HG02678 (cell line): ENCODE results near the gene ANTXR1.

Source experiments
- ATAC-seq: cut with Tn5 transposase; IDR thresholded peaks from one replicate; pipeline ENCODE4 v1.9.1; 2021; ENCODE audit warnings: mild to moderate bottlenecking, moderate library complexity; ENCODE audit not compliant: unreplicated experiment

The ANTXR1 gene

DNA sequence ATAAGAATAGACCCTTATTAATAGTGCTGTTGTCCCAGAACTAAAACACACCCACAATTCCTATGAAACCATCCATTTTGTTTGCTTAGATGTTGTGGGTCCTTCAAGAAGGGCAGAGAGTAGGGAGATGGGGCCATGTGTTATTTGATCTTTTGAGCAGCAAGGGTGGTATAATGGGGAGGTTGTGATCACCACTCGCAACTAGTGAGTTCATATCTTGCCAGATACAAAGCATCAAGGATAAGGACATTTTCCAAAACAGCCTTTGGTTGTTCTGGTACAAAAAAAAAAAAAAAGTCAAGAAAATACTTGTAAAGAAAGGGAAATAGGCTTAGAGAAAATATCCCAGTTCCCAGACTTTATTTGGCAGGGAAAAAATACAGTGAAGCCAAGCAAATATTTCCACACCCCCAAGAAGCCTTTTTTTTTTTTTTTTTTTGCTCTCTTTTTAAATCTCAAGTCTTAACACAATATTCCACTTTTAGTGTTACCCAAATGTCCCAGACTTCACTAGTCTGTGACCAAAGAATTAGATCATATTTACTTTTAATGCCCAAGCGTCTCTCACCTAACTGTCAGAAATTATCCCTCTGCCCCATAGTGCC, 54.1 kb downstream of the ANTXR1 start:
- no peak for ATAC-seq

DNA sequence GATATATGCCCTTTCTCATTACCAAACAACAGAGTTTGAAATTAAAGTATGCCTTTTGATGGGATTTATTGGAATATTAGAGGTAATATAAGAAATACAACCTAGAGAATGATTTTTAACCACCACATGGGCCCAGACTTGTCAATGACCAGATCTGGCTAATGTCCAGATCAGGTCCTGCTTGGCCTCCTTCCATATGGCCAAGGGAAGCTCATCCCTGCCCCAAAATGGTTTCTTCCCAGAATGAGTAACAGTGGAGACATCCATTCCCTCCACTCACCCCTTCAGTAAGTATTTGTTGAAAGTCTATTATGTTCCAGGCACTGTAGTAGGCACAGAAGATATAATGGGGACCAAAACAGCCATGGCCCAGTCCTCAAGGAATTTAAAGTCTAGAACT, 54.9 kb downstream of the ANTXR1 start:
- no peak for ATAC-seq

DNA sequence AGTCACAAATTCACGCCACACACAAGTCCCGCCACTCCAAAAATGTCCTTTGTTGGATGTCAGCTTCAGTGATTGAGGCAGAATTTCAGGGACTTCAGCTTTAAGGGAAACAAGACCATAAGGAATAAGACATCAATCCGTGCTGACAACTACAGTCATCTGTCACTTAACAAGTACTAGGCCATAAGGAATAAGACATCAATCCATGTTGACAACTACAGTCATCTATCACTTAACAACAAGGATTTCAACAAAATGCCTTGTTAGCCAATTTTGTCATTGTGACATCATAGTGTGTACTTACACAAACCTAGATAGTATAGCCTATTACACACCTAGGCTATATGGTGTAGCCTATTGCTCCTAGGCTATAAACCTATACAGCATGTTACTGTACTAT, 58.0 kb downstream of the ANTXR1 start:
- no peak for ATAC-seq

DNA sequence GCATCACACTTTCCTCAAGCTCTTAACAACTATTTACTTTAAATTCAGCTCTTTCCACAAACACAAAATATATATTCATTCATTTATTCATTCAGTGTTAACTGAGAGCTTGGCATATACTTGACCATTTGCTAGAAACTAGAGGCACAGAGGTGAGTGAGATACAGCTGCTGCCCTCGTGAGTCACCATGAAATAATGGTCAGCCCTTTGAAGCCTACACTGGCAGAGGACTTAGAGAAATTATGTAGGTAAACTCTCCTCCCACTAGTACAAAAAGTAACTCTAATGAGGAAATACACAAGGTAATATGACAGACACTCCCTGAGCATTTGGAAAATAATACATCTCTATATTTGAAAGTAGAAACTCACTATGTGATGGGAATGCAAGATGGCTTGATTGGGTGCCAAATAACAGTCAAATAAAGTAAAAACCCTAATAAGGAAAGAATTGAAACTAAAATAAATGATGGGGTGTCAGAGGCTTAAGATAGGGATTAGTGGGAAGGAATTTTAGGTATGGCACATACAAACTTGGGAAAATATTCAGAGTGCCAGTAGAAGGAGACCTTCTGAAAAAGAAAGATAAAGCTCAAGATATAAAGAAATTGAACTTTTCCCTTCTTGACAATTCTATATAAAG, 61.1 kb downstream of the ANTXR1 start:
- ATAC-seq: no peak

DNA sequence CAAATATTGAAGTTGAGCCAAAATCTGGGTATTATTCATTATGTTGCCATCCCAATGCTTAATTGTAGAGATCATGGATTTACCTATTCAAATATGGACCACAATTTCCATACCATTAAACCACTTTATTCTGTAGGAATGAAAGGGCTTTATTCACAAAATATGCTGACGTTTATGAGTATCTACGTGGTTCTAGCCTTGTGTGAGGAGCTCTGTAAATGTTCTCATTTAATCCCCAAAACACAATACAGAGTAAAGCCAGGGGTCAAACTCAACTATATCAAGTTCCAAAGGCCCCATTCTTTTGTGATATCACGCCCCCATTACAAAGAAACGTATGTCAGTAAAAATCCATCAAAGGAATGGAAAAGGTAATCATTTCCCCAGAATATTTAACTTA, 61.9 kb downstream of the ANTXR1 start:
- ATAC-seq: no peak

DNA sequence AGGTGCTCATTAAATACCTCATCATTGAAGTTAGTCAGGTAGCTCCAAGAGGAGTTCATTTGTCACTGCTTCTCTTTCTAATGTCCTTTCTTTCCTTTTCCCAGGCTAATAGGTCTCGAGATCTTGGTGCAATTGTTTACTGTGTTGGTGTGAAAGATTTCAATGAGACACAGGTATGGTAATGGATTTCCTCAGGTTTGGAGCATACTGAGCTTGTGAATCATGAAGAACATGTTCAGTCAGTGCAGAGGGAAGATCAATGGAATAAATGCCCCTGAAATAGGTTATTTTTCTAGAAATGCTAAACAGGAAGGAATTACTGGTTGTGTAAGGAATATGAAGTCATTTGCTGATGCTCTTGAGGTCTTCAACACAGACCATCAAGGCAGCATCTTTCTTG, 62.5 kb downstream of the ANTXR1 start:
- no peak for ATAC-seq

DNA sequence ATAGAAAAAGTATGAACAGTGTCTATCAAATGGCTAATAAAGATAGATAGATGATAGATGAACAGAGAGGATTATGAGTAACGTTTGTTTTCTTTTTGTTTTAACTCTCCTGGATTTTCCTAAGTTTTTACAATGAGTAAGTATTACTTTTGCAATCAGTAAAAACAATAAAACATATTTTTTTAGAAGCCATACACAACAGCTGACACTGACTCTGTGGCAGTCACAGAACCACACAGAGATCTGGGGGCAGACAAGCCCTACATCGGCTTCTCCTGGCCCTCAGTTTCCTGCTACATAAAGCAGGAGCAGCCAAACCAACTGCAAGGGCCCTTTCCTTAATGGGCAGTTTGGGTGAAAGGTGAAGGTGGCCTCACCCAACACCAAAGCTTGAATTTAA, 63.6 kb downstream of the ANTXR1 start:
- no peak for ATAC-seq

DNA sequence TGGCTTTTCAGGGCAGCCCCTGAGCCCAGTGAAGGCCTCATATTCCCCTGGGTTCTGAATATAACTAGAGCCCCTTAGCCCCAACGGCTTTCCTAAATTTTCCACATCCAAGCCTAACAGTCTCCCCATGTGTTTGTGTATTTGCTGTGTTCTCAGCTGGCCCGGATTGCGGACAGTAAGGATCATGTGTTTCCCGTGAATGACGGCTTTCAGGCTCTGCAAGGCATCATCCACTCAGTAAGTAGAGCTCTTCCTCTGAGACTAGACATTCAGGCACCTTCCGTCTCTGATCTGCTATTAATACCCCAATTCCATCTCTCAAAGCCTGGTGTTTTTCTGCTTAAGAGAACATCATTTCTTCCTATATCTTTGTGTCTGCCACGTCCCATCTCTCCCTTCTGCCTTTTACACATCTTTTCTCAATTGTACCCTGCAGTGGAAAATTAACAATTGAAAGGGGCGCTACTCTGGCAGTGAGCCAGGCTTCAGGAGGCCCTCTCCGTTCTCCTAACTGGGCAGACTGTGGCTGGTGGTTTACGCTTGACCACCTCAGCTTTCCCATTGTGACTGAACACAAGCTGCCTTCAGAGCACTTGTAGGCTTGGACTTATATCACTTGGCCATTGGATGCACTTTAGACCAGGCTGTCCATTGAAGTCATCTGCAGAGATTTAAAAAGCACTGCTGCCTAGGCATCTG, 64.4 kb downstream of the ANTXR1 start:
- ATAC-seq: no peak

DNA sequence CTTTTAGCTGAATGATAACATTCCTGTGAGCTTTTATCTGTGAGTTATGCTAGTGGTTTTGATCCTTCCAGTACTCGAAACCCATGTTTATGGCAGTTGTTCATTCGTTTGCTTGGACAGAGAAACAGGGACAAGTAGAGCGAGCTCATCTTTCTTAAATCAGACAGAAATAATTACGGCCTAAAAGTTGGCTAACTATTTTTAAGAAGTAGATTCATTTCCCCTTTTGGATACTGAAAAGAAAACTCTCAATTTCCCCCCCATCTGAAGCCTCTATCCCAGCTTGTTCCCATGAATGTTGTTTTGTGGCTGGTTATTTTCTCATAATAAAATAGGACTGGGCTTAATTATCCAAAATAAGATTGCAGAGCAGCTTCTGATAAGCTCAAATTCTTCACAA, 67.1 kb downstream of the ANTXR1 start:
- no peak for ATAC-seq

DNA sequence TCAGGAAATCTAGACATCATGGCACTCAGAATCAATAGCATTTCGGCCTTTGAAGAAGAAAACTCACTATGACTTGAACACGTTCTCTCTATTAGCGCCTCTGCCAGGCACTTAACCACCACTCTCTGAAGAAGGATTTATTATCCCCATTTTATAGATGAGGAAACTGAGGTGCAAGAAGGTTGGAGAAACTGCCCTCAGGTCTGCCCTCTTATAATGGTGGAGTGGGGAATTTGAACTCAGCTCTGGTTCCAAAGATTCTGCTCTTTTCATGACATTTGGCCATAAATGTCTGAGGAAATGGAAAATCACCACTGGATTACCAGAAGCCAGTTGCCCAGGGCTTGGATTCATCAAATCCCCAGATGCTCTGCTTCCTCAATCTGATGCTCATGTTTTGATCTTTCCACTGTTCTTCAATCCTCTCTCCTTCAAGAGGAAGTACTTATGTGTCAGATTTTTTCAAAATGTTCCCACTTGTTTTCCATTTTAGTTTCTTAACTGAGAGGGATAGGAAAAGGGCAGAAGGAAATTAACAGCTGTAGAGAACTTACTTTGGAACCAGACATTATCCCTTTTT, 68.1 kb downstream of the ANTXR1 start:
- no peak for ATAC-seq

DNA sequence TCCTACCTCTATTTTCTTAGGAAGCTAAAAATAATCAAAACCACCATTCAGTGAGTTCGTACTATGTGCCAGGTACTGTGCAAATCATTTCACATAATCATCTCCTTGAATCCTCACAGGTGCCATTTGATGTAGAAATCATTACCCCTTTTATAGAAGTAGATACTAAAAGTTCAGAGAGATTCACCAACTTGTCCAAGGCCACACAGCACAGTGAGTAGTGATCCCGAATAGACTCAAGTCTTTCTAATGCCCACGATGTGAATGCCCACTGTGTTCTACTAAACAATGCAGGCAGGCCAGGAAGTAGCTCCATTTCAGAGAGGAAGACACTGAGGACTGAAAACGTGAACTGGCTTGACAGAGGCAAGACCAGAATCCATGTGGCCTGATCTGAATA, 68.8 kb downstream of the ANTXR1 start:
- ATAC-seq: no peak

DNA sequence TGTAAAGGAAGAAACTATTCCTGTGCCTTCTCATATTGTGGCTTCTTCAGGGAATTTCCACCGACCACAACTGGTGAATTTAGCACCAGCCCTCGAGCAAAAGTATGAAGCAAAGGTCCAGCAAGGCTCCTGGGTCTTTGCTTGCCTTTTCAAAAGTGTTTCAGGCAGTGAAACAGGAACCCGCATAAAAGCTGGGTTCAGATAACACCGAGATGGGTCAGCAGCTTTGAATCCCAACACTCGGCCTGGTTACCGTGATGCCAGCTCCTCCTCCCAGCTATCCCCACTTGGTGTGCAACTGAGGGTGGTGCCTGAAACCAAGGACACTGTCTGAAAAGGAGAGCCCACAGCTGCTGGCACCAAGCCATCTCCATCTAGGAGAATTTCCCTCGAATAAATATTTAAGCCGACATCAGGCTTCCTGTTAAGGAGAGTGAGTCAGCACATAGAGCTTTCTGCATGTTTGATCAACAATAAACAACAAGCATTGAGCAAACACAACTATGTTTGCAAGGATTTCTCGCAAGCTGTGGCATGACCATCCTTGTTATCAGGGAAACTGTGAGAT, 69.5 kb downstream of the ANTXR1 start:
- ATAC-seq: no peak

DNA sequence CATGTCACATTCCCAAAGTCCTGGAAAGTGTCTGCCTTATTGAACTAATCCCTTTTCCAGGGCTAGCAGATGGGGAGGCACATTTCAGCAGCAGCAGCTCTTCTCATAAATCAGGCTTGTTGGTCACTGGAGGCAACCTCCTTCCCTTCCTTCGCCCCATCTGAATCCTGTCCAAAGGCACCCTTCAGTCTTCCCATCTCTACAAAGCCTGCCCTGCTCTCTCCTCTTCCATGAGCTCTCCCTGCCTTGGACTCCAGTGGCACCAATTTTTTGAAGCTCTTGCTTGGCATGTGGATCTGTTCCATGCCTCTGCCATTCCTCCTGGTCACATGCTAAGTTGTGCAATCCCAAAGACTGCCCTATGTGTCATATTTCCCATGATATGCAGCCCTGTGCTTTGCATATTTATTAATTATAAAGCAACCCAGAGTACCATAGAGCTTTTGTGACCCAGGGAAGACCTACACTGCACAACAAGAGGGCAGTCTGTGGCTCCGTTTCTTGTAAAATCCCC, 70.3 kb downstream of the ANTXR1 start:
- ATAC-seq: no peak

DNA sequence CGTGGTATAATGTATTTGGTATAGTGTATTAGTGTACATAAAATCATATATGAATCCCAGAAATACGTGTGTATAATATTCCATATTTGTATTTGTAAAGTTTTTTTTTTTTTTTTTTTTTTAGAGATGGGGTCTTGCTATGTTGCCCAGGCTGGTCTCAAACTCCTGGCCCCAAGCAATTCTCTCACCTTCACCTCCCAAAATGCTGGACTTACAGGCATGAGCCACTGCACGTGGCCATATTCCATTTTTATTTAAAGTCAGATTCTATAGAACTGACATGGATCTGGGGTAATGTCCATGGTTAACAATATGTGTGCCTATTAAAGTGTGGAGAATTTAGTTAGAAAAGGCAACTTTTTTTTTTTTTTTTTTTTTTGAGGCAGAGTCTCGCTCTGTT, 71.5 kb downstream of the ANTXR1 start:
- no peak for ATAC-seq

DNA sequence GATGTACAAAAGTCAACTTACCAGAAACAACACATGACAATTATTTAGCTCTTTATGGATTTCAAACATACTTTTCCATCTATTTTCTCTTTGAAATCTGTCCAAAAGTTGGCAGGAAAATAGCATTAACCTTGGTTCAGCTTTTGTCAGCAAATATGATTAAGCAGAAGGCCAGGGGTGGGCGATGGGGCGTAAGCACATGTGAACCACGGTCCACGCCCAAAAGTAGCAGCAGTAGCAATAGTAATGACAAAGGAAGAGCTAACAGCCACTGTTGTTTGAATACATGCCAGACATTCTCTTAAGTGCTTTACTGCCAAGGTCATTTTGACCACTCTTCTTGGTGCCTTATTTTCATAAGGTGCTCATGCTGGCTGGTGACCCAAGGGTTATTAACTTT, 73.5 kb downstream of the ANTXR1 start:
- no peak for ATAC-seq

DNA sequence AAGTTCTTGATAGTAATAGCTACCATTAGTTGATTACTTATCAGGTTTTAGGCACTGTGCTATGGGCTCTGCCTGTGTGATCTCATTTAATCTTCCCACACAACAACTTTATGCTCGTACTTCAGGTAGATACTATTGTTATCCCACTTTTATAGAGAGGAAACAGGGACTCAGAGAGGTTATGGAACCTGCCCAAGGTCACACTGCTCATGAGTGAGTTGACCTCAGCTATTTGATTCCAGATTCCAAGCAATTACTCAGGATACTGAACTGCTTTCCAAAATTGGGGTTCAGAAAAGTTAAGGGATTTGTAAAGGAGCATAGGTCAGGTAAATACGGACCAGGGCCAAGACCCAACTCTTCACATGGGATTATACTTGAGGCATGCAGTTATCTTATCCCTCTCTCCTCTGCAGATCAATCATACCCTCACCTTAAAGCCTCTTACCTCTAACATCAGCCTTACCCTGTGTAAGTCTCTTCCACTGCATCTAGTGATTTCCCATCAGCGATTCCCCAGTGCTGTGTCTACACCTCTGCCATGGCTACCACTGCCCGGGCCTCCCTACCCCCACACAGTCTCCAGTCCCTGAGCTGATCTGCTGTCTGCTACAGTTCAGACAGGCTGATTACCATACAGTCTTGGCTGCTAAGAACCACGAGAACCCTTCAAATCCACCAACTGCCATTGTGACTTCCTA, 74.4 kb downstream of the ANTXR1 start:
- no peak for ATAC-seq

DNA sequence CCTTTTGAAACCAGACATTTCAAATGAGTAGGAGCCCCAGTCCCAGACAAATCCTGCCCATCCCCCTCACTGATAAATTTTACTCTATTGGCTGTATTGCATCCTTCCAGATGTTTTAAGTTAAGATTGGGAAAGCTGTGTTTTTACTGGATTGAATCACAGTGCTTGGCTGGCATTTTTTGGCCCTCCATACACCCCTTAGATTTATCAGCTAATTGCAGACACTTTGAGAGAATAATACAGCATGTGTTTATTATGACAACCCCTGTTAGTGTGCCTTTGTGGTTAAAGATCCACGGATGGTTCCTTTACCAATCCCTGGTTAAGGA, 74.9 kb downstream of the ANTXR1 start:
- ATAC-seq: no peak

DNA sequence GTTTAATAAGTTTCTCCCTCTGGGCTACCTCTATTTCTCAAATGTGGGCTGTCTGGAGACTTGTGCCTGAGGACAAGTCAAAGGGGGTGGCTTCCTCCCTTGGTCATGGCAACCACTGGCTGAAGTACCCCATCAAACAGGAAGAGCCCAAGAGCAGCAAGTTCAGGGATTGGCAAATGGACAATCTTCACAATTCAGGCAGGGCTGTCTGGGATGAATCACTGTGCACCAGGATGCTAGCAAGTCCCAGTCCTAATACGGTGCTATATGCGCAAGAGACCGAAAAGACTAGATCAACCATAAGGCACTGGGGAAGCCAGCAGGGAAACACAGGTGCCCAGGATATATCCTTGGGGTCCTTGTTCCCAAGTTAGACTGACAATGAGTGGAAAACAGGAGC, 75.5 kb downstream of the ANTXR1 start:
- ATAC-seq: no peak

DNA sequence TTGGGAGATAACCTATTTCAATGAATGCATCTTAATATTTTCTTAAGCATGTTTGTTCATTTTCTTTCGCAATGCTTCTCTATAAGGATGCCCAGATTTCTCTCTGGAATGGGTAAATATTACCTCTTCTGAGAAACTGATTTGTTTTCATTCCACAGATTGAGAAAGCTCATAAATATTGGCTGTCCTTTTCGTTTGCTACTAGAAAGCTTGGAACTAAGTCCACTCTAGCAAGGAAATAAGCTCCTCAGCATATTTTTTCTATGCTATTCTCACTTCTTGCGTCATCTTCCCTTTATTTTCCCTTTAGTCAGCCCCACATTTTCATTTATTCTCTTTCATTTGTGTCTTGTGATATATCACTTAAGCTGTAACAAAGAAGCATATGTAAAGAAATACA, 76.3 kb downstream of the ANTXR1 start:
- no peak for ATAC-seq

DNA sequence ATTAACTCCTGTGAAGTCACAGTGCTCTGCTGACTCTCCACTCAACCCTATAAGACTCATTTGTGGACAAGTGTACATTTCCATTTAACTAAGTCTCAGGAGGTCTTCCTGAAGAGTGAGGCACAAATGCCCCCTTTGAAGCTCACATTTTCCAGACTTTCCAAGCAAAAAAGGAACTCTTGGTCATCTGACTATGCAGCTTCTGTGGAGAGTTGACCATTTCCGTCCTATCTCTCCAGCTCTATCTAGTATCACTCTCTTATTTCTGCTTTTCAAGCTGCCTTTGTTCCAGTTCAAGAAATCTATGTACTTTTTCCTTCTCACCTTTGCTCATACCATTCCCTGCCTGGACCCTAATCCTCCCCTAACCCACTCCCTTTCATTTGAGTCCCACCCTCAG, 77.0 kb downstream of the ANTXR1 start:
- ATAC-seq: no peak

DNA sequence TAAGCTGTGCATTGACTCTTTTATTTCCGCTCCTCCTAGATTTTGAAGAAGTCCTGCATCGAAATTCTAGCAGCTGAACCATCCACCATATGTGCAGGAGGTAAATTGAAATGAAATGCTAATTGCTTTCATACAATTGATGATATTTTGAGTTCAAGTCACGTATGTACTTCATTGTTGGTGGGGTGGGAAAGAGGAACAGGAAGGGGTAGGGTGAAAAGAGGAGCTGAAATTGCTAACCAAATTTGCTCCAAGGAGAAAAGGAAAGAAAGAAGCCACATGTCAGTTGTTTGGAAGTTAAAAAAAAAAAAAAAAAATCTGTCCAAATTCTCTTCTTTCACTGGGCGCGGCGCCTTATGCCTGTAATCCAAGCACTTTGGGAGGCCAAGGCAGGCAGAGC, 77.8 kb downstream of the ANTXR1 start:
- no peak for ATAC-seq
